ENCODE measurements around the gene MCF2L2.

DNA sequence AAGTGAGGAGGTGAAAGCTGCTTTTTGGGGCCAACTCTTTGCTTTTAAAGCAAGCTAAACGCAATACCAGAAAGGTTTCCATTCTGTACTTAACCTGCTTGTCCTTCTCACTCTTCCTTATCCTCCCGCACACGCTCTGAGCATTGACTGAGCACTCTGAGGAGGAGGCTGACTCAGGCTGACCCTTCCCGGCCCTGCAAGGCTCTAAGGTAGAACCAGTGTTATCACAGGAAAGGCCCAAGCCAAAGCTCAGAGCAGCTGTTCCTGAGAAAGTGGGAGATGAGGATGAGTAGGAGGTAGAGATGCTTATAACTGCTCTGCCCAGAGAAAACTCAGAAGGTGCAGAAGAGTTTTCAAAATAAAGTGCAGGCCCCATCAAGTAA is 173.1 kb downstream of the MCF2L2 start:
- TF ChIP-seq POLR2AphosphoS5 (IDR thresholded peaks at IDR 0.05; ENCODE audit: borderline replicate concordance, low read depth, low read length) (no peak), FOXP2 (optimal IDR thresholded peaks at IDR 0.05; ENCODE audit: control extremely low read depth, extremely low read length, insufficient read depth) (no peak)

Data from SK-N-MC (cell line).